HG03108 (cell line): ENCODE measurements around the gene SLC16A1.
"Not testable (repeated sequence)": the region's sequence is repeated elsewhere in the genome, so short reads cannot be mapped to it uniquely, and the experiment has no call there.

Experiments
- ATAC-seq: cut with Tn5 transposase; IDR thresholded peaks from one replicate; pipeline ENCODE4 v1.9.1; 2021; ENCODE audit warnings: moderate library complexity; ENCODE audit not compliant: unreplicated experiment

SLC16A1 gene

GRCh38 chr1:112926858-112927257 is 29.1 kb downstream of the SLC16A1 start:
- ATAC-seq = no peak

- ATAC-seq = no peak
These were observed 31.0 kb downstream of the SLC16A1 start for GRCh38 chr1:112925015-112925414.

- no peak for ATAC-seq
These were observed 32.0 kb downstream of the SLC16A1 start for GRCh38 chr1:112923959-112924349.

GRCh38 chr1:112923234-112923958 is 32.6 kb downstream of the SLC16A1 start:
- ATAC-seq = no peak

DNA sequence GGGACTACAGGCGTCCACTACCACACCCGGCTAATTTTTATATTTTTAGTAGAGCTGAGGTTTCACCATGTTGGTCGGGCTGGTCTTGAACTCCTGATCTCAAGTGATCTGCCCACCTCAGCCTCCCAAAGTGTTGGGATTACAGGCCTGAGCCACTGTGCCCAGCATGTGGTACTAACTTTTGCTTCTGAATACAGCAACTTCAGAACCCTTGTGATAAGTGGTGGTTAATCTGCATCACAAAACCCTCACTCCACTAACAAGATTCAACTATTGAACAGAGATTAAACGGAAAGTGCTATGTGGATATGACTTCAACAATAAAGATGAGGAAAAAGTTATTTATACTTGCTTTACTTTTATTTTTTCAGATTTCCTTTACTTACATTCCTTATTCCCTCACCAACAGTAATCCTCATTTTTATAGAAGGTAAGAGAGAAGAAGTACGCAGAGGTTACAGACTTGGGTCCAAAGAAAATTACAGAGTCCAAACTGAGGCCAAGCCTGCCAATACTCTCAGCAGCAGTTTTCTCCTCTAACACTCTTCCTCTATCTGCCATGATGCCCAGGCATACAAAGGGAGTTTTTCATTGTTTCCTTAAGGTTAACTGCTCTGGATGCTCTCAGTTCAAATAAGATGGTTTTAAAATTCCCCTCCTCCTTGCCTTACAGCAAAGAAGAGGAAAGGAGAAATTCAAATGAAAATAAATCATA is 44.3 kb downstream of the SLC16A1 start:
- no peak for ATAC-seq

- no peak for ATAC-seq
These were observed 46.1 kb downstream of the SLC16A1 start for GRCh38 chr1:112909847-112910246.

- ATAC-seq = no peak
These were observed 49.8 kb downstream of the SLC16A1 start for GRCh38 chr1:112906150-112906698.

- ATAC-seq = no peak
These were observed 50.4 kb downstream of the SLC16A1 start for GRCh38 chr1:112905395-112906149.

DNA sequence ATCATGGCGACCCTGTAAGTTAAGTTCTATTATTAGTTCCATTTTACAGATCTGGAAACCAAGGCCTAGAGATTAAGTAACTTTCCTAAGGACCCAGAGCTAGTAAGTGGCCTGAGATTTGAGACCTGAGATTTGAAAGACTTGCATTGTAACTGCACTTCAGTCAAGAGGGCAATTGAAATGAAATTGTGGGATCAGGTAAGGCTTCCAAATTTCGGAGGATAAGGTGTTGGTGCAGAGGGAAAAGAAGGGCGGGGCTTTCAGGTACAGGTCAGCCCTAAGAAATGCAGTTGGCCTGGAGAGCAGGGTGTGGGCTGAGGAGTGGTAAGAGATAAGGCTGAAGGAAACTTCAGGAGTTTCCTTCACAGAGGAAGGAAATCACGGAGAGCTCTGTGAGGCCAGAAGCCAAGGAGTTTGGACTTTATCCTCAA is 51.1 kb downstream of the SLC16A1 start:
- ATAC-seq = no peak

DNA sequence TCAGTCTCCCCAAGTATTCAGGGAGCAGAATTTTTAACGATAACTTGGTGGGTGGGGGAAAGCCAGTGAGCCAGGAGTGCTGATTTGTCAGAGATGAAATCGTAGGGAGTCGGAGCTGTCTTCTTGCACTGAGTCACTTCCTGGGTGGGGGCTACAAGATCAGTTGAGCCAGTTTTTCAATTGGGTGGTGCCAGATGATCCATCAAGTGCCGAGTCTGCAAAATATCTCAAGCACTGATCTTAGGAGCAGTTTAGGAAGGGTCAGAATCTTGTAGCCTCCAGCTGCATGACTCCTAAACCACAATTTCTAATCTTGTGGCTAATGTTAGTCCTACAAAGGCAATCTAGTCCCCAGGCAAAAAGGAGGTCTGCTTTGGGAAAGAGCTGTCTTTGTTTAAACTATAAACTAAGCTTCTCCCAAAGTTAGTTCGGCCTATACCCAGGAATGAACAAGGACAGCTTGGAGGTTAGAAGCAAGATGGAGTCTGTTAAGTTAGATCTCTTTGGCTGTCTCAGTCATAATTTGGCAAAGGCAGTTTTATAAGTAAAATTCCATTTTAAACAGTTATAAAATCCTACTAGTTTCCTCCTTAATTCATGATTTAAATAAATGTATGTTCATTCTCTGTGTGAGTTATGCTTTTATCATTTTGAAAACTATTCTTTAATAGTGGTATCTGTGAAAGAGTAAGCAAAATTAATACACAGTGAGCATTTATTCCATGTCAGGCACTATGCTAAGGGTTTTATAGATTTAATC is 51.7 kb downstream of the SLC16A1 start:
- no peak for ATAC-seq

- ATAC-seq = no peak
These were observed 53.8 kb downstream of the SLC16A1 start for GRCh38 chr1:112902221-112902620.

DNA sequence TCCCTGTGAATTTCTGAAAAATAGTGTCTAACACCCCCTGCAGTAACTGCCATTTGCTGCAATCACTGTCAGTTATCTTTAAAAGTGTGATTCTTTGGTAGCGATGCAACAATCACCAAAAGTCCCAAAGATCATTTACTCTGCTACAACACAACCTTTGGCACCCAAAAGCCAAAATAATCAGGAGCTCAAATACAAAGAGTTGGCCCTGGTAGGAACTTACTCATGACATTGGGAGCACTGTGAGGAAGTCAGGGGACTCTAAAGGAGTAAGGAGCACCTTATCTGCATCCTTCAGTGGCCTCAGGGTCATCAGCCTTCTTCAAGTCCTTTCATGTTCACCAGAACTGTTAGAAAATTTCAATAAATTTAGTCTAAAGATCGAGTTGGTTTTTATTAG is 54.6 kb downstream of the SLC16A1 start:
- no peak for ATAC-seq

DNA sequence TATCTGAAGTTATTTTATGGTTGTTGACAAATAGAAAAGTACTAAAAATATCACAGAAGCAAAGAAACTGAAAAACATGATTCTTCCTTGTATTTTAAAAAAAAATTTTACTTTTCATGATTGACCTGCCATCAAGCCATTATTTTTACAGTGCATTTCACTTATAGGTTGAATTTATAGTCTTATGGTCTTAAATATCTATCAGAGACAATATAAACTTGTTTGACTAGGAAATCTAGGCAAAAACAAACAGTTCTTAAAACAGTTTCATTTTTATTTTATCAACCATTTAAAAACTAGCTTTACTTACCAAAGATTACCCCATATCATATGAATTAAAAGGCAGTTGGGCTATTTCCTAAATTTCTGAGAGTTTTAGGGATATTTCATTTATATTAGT is 59.2 kb downstream of the SLC16A1 start:
- ATAC-seq = no peak

- ATAC-seq = no peak
These were observed 61.4 kb downstream of the SLC16A1 start for GRCh38 chr1:112894561-112895011.

DNA sequence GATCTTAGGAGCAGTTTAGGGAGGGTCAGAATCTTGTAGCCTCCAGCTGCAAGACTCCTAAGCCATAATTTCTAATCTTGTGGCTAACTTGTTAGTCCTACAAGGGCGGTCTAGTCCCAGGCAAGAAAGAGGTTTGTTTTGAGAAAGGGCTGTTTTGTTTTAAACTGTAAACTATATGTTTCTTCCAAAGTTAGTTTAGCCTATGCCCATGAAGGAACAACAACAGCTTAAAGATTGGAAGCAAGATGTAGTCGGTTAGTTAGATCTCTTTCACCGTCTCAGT is 62.0 kb downstream of the SLC16A1 start:
- ATAC-seq = no peak

GRCh38 chr1:112893288-112894009 is 62.5 kb downstream of the SLC16A1 start:
- no peak for ATAC-seq

GRCh38 chr1:112889906-112890305 is 66.1 kb downstream of the SLC16A1 start:
- not testable (repeated sequence) for ATAC-seq

GRCh38 chr1:112889052-112889768 is 66.8 kb downstream of the SLC16A1 start:
- ATAC-seq = no peak

DNA sequence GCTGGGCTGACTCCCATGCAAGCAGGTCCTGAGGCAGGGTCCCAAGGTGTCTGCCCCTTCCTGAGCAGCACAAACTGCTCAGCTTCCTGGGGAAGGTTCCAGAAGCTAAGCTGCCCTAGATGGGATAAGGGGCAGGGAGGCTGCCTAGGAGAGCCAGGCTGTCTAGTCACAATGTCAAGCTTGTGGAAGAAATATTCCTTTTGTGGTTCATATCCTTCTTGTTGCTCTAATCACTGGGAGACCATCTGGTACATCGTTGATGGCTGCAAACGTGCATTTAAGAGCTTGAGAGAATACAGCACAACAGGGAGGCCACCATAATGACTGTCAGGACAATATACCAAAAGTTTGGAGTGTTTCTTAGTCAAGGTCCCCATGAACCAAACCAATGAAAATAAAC is 67.4 kb downstream of the SLC16A1 start:
- ATAC-seq = no peak
